ENCODE measurements around the gene HSPA2.

DNA sequence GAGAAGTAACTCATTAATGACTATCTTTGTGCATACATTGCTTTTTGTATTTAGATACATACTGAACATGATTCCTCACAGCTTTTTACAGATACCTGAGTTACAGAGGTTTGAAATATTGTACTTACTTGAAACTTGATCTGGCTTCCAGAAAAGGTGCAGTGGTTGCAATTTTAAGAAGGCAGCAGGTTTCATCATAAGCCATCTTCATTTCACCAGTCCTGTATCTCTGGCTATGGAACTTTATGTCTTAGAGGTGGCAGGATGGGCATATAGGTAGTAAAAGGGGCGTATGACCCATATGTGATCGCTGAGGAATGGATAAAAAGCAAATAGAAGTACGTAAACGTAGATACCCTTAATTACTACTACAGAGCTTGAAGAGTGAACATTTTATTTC, 22.3 kb upstream of the HSPA2 start:
- TF ChIP-seq EZH2 (IDR thresholded peaks at IDR 0.05; ENCODE audit: insufficient read depth, poor library complexity, severe bottlenecking) (no peak), EZH2phosphoT487 (IDR thresholded peaks at IDR 0.05; ENCODE audit: insufficient read depth, low read depth) (no peak)

All from GM23248 (cell line).